GM13976 (cell line): ENCODE results near the gene ASXL1.

Experiments used
- DNase-seq: peaks from one replicate; pipeline ENCODE4 v3.0.0; 2012; ENCODE audit warnings: low spot score
- CTCF ChIP-seq: IDR thresholded peaks from 2 replicates; pipeline ENCODE4 v1.5.1; 2012; ENCODE audit warnings: borderline replicate concordance, mild to moderate bottlenecking; ENCODE audit not compliant: insufficient read depth; ENCODE audit errors: extremely low read depth, missing control alignments, control extremely low read depth
- in situ Hi-C: fragments of 300-500 bp; cut with MboI; formaldehyde crosslinking; loops from one replicate; pipeline ENCODE4 v1.12.0; 2022; ENCODE audit warnings: low sequenced_read_pairs, mixed read lengths, inconsistent platforms; ENCODE audit not compliant: unreplicated experiment

The ASXL1 gene

DNA sequence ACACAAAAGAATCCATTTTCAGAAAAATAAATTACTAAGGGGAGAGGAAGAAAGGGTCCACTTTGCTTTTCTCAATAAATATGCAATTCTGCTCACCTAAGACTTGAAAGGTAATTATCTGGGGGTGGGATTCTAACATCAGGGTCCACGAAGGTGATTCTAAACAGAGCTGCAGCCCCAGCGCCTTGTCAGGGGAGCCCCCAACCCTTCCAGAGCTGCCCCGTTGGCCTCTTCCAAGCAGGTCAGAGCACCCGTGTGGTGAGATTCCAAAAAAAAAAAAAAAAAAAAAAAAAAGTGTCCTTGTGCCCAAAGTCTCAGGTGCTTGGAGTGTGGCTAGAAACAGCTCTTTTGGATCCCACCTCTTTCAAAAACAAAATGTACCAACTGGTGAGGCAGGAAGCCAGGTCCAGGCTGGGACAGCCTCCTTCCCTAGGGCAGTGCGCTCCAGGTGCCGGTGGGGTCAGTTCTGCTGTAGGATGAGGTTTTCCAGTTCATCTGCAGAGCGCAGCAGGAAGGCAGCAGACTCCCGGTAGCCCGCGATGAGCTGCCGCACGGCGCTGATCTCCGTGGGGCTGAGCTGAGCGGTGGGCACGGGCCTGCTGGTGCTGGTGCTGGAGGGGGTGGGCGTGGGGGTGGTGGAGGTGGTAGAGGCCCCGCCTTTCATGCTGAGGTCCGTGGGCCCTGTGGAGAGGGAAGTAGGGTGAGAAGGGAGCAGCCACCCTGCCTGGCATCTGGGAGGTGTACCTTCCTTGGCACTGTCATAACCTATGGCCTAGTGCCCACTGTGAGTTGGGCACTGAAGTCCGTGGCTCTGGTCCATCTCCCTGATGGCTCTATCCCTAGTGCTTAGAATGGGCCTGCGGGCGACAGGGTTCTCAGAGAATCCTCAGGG, 89.3 kb downstream of the ASXL1 start:
- no peak for DNase-seq
- no peak for TF ChIP-seq CTCF
- in situ Hi-C loops, result no loop called here

GRCh38 chr20:32448306-32449056, 90.3 kb downstream of the ASXL1 start:
- no peak for DNase-seq
- in situ Hi-C loops, result no loop called here
- TF ChIP-seq CTCF, result no peak

DNA sequence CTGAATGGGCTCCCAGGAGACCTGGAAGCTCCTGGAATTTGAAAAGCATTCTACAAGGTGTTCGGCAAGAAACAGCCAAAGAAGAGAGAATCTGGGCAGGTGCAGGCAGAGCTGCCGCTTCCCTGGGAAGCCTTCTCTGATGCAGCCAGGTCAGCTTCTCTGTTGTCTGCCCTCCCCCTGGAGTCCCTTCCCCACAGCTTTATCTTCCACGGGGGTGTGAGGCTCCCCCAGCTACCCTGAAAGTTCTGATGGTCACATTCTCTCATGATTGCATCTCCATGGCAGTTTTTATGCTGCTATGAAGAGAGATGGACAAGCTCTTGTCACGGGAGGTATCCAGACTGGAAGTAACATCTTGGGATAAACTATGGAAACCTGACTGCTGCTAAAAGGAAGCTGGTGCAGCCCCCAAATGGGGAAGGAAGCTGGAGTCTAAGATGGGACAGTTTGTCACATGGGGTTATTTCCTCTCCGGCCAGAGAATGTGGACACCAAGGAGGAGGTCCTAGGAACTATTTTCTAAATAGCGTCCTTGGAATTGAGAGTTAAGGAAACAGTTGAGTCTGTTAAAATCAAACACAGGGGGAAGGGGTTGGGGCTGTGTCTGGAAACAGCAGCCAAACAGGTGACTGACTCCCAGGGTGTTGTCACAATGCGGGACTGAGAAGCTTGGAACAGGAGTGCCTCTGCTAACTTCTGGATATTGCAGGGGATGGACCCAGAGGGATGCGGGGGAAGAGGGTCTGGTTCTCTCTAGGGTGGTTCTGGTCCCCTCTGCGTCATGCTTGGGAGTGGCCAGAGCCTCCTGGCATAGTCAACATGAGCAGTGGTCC, 91.1 kb downstream of the ASXL1 start:
- in situ Hi-C loops, result no loop called here
- no peak for TF ChIP-seq CTCF
- no peak for DNase-seq

GRCh38 chr20:32449890-32450401, 91.8 kb downstream of the ASXL1 start:
- in situ Hi-C loops, result no loop called here
- TF ChIP-seq CTCF, result no peak
- DNase-seq, result peak; percentile 31

DNA sequence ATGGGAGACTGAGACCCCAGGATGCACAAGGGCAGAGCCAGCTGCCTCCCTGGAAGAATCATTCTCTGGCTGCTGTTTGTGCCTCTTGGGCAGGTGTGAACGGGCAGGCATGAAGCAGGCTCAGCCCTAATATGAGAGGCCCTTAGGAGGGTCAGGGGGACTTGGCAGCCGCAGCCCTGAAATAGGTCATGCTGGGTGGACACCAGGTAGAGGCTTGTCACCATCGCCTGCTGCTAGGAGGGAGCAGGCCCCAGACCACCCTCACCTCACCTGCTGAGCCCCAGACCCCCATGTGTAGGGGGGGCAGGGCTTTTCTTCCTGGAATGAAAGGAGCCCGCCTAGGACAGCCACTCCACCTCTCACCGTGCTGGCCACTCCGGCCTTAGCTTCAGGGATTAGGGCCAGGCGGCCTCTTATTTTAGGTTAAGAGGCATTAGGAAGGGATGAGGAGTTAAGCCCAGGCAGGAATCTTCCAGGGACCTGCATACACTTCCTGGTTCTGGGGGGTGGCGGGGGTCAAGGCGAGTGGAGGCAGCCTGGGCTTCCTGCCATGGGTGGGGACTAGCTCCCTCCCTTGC, 92.4 kb downstream of the ASXL1 start:
- no peak for TF ChIP-seq CTCF
- DNase-seq, result no peak
- in situ Hi-C loops, result no loop called here

DNA sequence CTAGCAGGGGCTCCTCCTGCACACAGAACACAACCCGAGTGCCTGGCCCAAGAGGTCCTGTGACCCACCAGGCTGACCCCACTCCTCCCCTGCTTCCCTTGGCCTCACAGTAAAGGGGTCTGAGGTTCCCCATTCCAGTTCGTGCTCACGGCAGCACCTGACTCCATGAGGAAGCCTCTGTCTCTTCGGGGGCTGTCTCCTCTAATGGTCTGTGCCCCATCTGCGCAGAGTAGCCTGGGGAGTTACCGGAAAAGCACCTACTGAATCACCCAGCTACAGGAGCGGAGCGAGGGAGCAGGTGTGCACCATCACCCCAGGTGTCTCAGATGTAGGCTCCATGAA, 93.2 kb downstream of the ASXL1 start:
- in situ Hi-C loops, result no loop called here
- no peak for TF ChIP-seq CTCF
- no peak for DNase-seq
